Fibroblast of lung (primary cell): ENCODE data around the gene PARVG. TPM values are rescaled to one million over a fixed set of nuclear protein-coding genes. Genes with fewer than 3 reads are reported as not detected.
A peak's percentile ranks its signal among the peaks of the same experiment; 100 is the strongest.

Experiments used
- DNase-seq, 2 donors: peaks; one replicate each; pipeline versions ENCODE4 v3.0.0 to v3.0.0-alpha.2; 2010; ENCODE audit warnings: low read depth in 2 of 2
- H2AFZ ChIP-seq: 2 replicates; pipeline ENCODE4 v1.5.1; 2012; ENCODE audit warnings: low read length, control low read depth, inconsistent platforms
- H3K27ac ChIP-seq: 2 replicates; pipeline ENCODE4 v1.5.1; 2011; ENCODE audit warnings: low read length, control low read depth; ENCODE audit not compliant: insufficient read depth
- H3K27me3 ChIP-seq: 2 replicates; pipeline ENCODE4 v1.5.1; 2011; ENCODE audit warnings: mild to moderate bottlenecking, low read length; ENCODE audit not compliant: control insufficient read depth, insufficient read depth
- H3K36me3 ChIP-seq: 2 replicates; pipeline ENCODE4 v1.5.1; 2011; ENCODE audit warnings: low read length; ENCODE audit not compliant: control insufficient read depth, insufficient read depth
- H3K4me1 ChIP-seq: 2 replicates; pipeline ENCODE4 v1.5.1; 2011; ENCODE audit warnings: low read length; ENCODE audit not compliant: control insufficient read depth, insufficient read depth; ENCODE audit errors: extremely low read depth
- H3K4me2 ChIP-seq: 2 replicates; pipeline ENCODE4 v1.5.1; 2011; ENCODE audit warnings: low read length, control low read depth; ENCODE audit not compliant: insufficient read depth; ENCODE audit errors: extremely low read depth
- H3K4me3 ChIP-seq, 4 experiments: fragments of 200-600 bp in 1 of 4; sonication (generic) in 1 of 4; replicated peaks in 1 of 4; 2 replicates each; pipeline ENCODE4 v1.5.1; 2011 to 2016; ENCODE audit warnings: low read length in 4 of 4, low read depth in 3 of 4, mild to moderate bottlenecking in 3 of 4, control low read depth in 2 of 4, inconsistent platforms in 1 of 4, mixed read lengths in 1 of 4; ENCODE audit not compliant: insufficient read depth in 1 of 4; ENCODE audit errors: control extremely low read depth in 1 of 4
- H3K79me2 ChIP-seq: 2 replicates; pipeline ENCODE4 v1.5.1; 2012; ENCODE audit warnings: mild to moderate bottlenecking, low read length, inconsistent platforms; ENCODE audit not compliant: control insufficient read depth, insufficient read depth
- H3K9ac ChIP-seq: 2 replicates; pipeline ENCODE4 v1.5.1; 2011; ENCODE audit warnings: mild to moderate bottlenecking, low read length, control low read depth; ENCODE audit not compliant: insufficient read depth
- H3K9me3 ChIP-seq: 2 replicates; pipeline ENCODE4 v1.5.1; 2012; ENCODE audit warnings: low read depth, low read length; ENCODE audit not compliant: control insufficient read depth, insufficient read depth
- H4K20me1 ChIP-seq: 2 replicates; pipeline ENCODE4 v1.5.1; 2011; ENCODE audit warnings: low read length; ENCODE audit not compliant: control insufficient read depth, insufficient read depth; ENCODE audit errors: extremely low read depth
- EZH2 ChIP-seq: IDR thresholded peaks from 2 replicates; pipeline ENCODE4 v1.5.1; 2012; ENCODE audit warnings: low read length, control low read depth, mild to moderate bottlenecking; ENCODE audit errors: missing control alignments
- polyA plus RNA-seq, 2 donors: library from polyadenylated mRNA; depleted of rRNA in 1 of 2; stranded (reverse) in 1 of 2; unstranded in 1 of 2; fragments of >200 nt; gene quantifications; 2 replicates each; pipeline ENCODE4 v1.2.1, GENCODE V29; 2011 to 2012; ENCODE audit warnings: missing spikeins in 1 of 2
- total RNA-seq: library from RNA; depleted of rRNA; stranded (reverse); fragments of >200 nt; gene quantifications from 2 replicates; pipeline ENCODE4 v1.2.1, GENCODE V29; 2014
- TF ChIP-seq, protein P1 (sequence below), 2 donors: IDR thresholded peaks in 1 of 2; conservative IDR thresholded peaks in 1 of 2; 1 replicate in 1 of 2; 2 replicates in 1 of 2; pipeline ENCODE4 v1.5.1; 2011 to 2012; ENCODE audit warnings: low read length in 2 of 2, control low read depth in 1 of 2, inconsistent platforms in 1 of 2, low read depth in 1 of 2, mild to moderate bottlenecking in 1 of 2

PARVG gene
- total and polyA plus RNA-seq, 2 donors (not counting 1 experiment from before 2014, with no cell fraction given) = not detected

DNA sequence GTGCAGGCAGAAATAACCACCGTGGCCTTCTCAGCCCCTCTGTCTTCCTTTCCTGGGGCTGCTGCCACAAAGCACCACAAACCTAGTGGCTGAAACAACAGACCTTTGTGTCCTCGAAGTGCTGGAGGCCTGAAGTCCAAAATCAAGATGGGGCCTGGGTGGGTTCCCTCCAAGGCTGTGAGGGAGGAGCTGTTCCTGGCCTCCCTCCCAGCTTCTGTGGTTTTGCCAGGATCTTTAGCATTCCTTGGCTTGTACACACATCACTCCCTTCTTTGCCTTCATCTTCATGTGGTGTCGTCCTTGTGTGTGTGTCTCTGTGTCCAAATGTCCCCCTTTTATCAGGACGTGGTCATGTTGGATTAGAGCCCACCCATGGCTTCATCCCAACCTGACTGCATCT lies 29.0 kb upstream of the PARVG start:
- Histone ChIP-seq H3K9ac (no peak overlapping the region), H3K27me3 (no peaks in the 10 kb centered on the region), H3K9me3 (no peaks in the 10 kb centered on the region), H2AFZ (peak overlapping the region; percentile 51), H4K20me1 (no peaks in the 10 kb centered on the region), H3K4me3 (no peak overlapping the region), H3K36me3 (no peaks in the 10 kb centered on the region), H3K79me2 (no peaks in the 10 kb centered on the region), H3K4me2 (no peak overlapping the region), H3K27ac (no peak overlapping the region), H3K4me1 (peaks cover 15% of the 10 kb centered on the region)
- TF ChIP-seq EZH2 = no peak
- TF ChIP-seq, protein P1, sequence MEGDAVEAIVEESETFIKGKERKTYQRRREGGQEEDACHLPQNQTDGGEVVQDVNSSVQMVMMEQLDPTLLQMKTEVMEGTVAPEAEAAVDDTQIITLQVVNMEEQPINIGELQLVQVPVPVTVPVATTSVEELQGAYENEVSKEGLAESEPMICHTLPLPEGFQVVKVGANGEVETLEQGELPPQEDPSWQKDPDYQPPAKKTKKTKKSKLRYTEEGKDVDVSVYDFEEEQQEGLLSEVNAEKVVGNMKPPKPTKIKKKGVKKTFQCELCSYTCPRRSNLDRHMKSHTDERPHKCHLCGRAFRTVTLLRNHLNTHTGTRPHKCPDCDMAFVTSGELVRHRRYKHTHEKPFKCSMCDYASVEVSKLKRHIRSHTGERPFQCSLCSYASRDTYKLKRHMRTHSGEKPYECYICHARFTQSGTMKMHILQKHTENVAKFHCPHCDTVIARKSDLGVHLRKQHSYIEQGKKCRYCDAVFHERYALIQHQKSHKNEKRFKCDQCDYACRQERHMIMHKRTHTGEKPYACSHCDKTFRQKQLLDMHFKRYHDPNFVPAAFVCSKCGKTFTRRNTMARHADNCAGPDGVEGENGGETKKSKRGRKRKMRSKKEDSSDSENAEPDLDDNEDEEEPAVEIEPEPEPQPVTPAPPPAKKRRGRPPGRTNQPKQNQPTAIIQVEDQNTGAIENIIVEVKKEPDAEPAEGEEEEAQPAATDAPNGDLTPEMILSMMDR (conservative IDR thresholded peaks at IDR 0.05 in 1 of 2, IDR thresholded peaks at IDR 0.05 in 1 of 2; ENCODE audit: low read depth in 1 of 2, low read length in 2 of 2) = no peak
- DNase-seq = peak; percentile 86

DNA sequence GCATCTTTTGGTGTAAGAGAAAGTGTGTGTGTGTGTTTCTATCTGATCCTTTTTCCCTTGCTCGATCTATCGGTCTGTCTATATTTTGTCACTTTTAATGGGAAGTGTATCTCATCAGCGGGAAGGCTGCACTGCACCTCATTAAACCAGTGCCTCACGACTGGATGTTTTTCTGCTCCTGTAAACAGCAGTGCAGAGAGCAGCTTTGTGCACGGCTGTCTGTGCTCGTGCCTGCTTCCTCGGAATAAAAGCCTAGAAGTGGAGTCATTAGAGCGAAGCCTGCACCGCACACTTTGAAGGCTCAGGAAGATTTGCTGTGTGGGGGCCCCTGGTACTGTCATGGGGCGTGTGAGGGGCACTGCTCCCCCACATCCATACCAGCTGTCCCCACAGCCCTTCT lies 27.0 kb upstream of the PARVG start:
- Histone ChIP-seq H2AFZ (no peak overlapping the region), H3K4me1 (peaks cover 4% of the 10 kb centered on the region), H3K9me3 (no peaks in the 10 kb centered on the region), H3K79me2 (no peaks in the 10 kb centered on the region), H3K9ac (no peak overlapping the region), H3K4me3 (no peak overlapping the region), H3K27me3 (no peaks in the 10 kb centered on the region), H3K27ac (no peak overlapping the region), H4K20me1 (no peaks in the 10 kb centered on the region), H3K4me2 (no peak overlapping the region), H3K36me3 (no peaks in the 10 kb centered on the region)
- DNase-seq = no peak
- no peak for TF ChIP-seq EZH2
- TF ChIP-seq, protein P1 (conservative IDR thresholded peaks at IDR 0.05 in 1 of 2, IDR thresholded peaks at IDR 0.05 in 1 of 2; ENCODE audit: low read depth in 1 of 2, low read length in 2 of 2) = no peak

GRCh38 chr22:44154436-44154942 lies 26.2 kb upstream of the PARVG start:
- H3K4me3 ChIP-seq = no peak overlapping the region
- TF ChIP-seq, protein P1 (conservative IDR thresholded peaks at IDR 0.05 in 1 of 2, IDR thresholded peaks at IDR 0.05 in 1 of 2; ENCODE audit: low read depth in 1 of 2, low read length in 2 of 2) = no peak
- no peak for TF ChIP-seq EZH2
- H4K20me1 ChIP-seq = no peaks in the 10 kb centered on the region
- H3K79me2 ChIP-seq = no peaks in the 10 kb centered on the region
- DNase-seq = peak; percentile 40 to 92
- H3K9me3 ChIP-seq = no peaks in the 10 kb centered on the region
- H3K36me3 ChIP-seq = no peaks in the 10 kb centered on the region
- no peak overlapping the region for H2AFZ ChIP-seq
- no peak overlapping the region for H3K9ac ChIP-seq
- H3K4me1 ChIP-seq = peaks cover 3% of the 10 kb centered on the region
- no peak overlapping the region for H3K4me2 ChIP-seq
- no peaks in the 10 kb centered on the region for H3K27me3 ChIP-seq
- H3K27ac ChIP-seq = no peak overlapping the region
